ENCODE measurements around the gene USP31. TPM values are rescaled to one million over a fixed set of nuclear protein-coding genes. Genes with fewer than 3 reads are reported as not detected.
A peak's percentile ranks its signal among the peaks of the same experiment; 100 is the strongest.

The USP31 gene
- total RNA-seq, 2 experiments from 2014 or later = 5.1 to 5.2 TPM

DNA sequence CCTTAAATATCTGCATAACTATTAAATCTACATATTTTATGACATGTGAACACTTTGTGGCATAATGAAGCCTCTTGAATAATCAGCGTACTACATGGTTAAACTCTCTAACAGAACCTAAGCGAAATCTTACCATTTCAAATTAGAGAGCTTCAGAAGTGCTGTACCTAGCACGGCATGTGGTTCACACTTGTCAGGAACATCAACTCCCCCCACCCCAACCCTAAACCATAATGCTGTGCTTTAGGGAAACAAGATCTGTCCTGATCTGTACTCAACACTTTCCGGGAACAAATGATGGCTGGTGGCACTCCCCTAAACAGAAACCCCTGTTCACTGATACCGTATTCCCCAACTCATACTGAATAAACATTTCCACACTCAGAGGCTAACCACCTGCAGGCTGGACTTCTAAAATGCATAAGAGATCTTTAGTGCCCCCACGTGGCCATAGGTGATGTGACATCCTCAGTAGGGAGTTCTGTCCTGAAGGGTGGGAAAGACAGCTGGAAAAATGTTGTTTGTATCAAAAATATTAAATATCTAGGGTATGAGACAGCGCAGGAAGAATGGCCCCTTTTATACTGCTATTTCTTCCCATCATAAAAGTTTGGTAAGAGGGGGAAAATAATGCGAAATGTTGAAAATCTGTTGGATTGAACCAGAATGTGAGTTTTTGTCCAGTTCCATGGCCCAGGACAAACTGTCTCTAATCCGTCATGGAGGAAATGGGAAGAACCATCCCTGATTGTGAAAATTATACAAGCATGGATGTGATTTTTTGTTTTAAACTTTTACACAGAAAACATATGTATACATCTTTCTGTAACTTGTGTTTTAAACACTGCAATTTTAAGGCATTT, 88.6 kb downstream of the USP31 start:
- Mint-ChIP-seq H3K36me3 (ENCODE audit: low read depth) (no peaks in the 10 kb centered on the region), H3K27me3 (ENCODE audit: low read depth) (peaks cover 19% of the 10 kb centered on the region), H3K4me3 (no peak overlapping the region), H3K27ac (no peak overlapping the region), H3K4me1 (ENCODE audit: low read depth) (peaks cover 2% of the 10 kb centered on the region), H3K9me3 (no peaks in the 10 kb centered on the region)
- intact Hi-C loops (cut with micrococcal nuclease) = loop anchor here (1.0 to 2.0 kb wide), 2 partner anchors 161 to 1506 kb away; no protein-coding TSS in a partner anchor
- peak; percentile 78 for DNase-seq
- CTCF ChIA-PET = interaction anchor here (0.9 to 1.4 kb wide), 4 partner anchors 9 to 113 kb away, joined by 3 to 4 read pairs (median 3); no protein-coding TSS in a partner anchor

- DNase-seq = no peak
- CTCF ChIA-PET = interaction anchor here (0.9 to 1.4 kb wide), 3 partner anchors 11 to 81 kb away, joined by 3 to 5 read pairs (median 3); no protein-coding TSS in a partner anchor
- no peak overlapping the region for H3K4me3 Mint-ChIP-seq
- H3K27ac Mint-ChIP-seq = no peak overlapping the region
- no peaks in the 10 kb centered on the region for H3K9me3 Mint-ChIP-seq
- H3K27me3 Mint-ChIP-seq (ENCODE audit: low read depth) = peaks cover 28% of the 10 kb centered on the region
- intact Hi-C loops (cut with micrococcal nuclease) = no loop called here
- no peaks in the 10 kb centered on the region for H3K36me3 Mint-ChIP-seq (ENCODE audit: low read depth)
- peaks cover 2% of the 10 kb centered on the region for H3K4me1 Mint-ChIP-seq (ENCODE audit: low read depth)
Measured at GRCh38 chr16:23059433-23059832, 89.8 kb downstream of the USP31 start.

- intact Hi-C loops (cut with micrococcal nuclease) = no loop called here
- CTCF ChIA-PET = no interaction called here
- Mint-ChIP-seq H3K4me1 (ENCODE audit: low read depth) (peaks cover 2% of the 10 kb centered on the region), H3K36me3 (ENCODE audit: low read depth) (no peaks in the 10 kb centered on the region), H3K9me3 (no peaks in the 10 kb centered on the region), H3K27ac (no peak overlapping the region), H3K4me3 (no peak overlapping the region), H3K27me3 (ENCODE audit: low read depth) (peaks cover 31% of the 10 kb centered on the region)
- DNase-seq = no peak
Measured at GRCh38 chr16:23058576-23058975, 90.7 kb downstream of the USP31 start.

- Mint-ChIP-seq H3K4me3 (no peak overlapping the region), H3K27ac (no peak overlapping the region), H3K9me3 (no peaks in the 10 kb centered on the region), H3K4me1 (ENCODE audit: low read depth) (peaks cover 2% of the 10 kb centered on the region), H3K27me3 (ENCODE audit: low read depth) (peaks cover 31% of the 10 kb centered on the region), H3K36me3 (ENCODE audit: low read depth) (no peaks in the 10 kb centered on the region)
- intact Hi-C loops (cut with micrococcal nuclease) = no loop called here
- CTCF ChIA-PET = no interaction called here
- no peak for DNase-seq
Measured at GRCh38 chr16:23057013-23057596, 92.1 kb downstream of the USP31 start.

DNA sequence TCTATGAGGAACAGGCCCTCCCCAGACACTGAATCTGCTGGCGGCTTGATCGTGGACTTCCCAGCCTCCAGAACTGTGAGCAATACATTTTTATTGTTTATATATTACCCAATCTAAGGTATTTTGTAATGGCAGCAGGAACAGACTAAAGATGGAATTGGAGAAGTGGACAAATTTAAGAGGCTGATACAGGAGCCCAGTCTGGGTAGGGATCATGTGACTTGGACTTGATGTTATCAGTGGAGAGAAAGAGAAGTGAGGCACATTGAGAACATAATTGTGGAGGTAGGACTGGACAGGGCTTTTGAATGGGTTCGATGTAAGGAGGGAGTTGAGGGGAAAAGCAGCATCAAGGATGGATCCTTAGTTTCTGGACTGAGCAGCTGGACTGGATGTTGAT, 93.8 kb downstream of the USP31 start:
- H3K27me3 Mint-ChIP-seq (ENCODE audit: low read depth) = peaks cover 36% of the 10 kb centered on the region
- DNase-seq = no peak
- no peak overlapping the region for H3K27ac Mint-ChIP-seq
- H3K9me3 Mint-ChIP-seq = no peaks in the 10 kb centered on the region
- H3K4me1 Mint-ChIP-seq (ENCODE audit: low read depth) = peaks cover under 1% of the 10 kb centered on the region
- CTCF ChIA-PET = interaction anchor here (0.6 to 0.9 kb wide), 2 partner anchors 12 to 155 kb away, joined by 4 to 5 read pairs; no protein-coding TSS in a partner anchor
- no peaks in the 10 kb centered on the region for H3K36me3 Mint-ChIP-seq (ENCODE audit: low read depth)
- intact Hi-C loops (cut with micrococcal nuclease) = no loop called here
- no peak overlapping the region for H3K4me3 Mint-ChIP-seq

- H3K4me1 Mint-ChIP-seq (ENCODE audit: low read depth) = no peaks in the 10 kb centered on the region
- H3K27me3 Mint-ChIP-seq (ENCODE audit: low read depth) = peaks cover 39% of the 10 kb centered on the region
- no peak overlapping the region for H3K27ac Mint-ChIP-seq
- no peak for DNase-seq
- H3K9me3 Mint-ChIP-seq = no peaks in the 10 kb centered on the region
- intact Hi-C loops (cut with micrococcal nuclease) = no loop called here
- CTCF ChIA-PET = no interaction called here
- no peak overlapping the region for H3K4me3 Mint-ChIP-seq
- H3K36me3 Mint-ChIP-seq (ENCODE audit: low read depth) = no peaks in the 10 kb centered on the region
Measured at GRCh38 chr16:23052908-23053580, 96.2 kb downstream of the USP31 start.

DNA sequence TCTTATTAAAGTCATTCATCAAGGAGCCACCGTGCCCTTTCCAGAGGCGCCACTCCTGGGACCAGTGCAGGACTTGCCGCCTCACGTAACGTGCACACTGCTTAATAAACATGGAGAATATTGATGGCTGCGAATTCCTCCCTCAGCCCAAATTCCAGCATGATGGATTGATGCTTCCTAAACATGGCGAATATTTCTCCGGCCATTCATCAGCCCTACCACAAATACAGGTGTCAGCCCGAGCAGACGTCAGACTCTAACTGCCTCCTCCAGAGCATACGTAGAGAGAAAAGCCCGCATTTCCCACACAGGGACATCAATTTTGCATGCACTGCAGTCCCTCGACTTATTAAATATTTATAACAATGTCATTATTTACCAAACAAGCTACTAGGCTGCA, 97.0 kb downstream of the USP31 start:
- H3K4me3 Mint-ChIP-seq = no peak overlapping the region
- no peaks in the 10 kb centered on the region for H3K36me3 Mint-ChIP-seq (ENCODE audit: low read depth)
- intact Hi-C loops (cut with micrococcal nuclease) = no loop called here
- CTCF ChIA-PET = no interaction called here
- H3K27me3 Mint-ChIP-seq (ENCODE audit: low read depth) = peaks cover 42% of the 10 kb centered on the region
- H3K4me1 Mint-ChIP-seq (ENCODE audit: low read depth) = no peaks in the 10 kb centered on the region
- DNase-seq = no peak
- no peaks in the 10 kb centered on the region for H3K9me3 Mint-ChIP-seq
- no peak overlapping the region for H3K27ac Mint-ChIP-seq

DNA sequence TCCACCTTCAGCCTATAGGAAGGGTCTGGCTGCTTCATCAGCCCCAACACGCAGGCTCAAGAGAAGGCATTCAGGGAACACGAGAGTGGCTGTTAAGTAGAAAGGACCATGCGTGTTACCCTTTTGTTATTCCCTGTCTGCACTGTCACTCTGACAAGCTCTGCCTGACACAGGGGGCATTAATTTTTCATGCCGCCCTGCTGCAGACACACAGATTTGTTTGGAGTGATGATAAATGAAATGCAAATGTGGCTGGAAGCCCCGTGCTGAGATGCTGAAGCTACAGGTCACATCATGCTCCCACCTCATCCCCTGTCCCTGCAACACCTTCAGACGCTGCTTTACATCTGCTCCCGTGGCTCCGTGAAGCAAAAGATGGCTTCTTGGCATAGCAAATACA, 97.7 kb downstream of the USP31 start:
- Mint-ChIP-seq H3K4me1 (ENCODE audit: low read depth) (no peaks in the 10 kb centered on the region), H3K36me3 (ENCODE audit: low read depth) (no peaks in the 10 kb centered on the region), H3K4me3 (no peak overlapping the region), H3K27me3 (ENCODE audit: low read depth) (peaks cover 40% of the 10 kb centered on the region), H3K9me3 (no peaks in the 10 kb centered on the region), H3K27ac (no peak overlapping the region)
- DNase-seq = no peak
- intact Hi-C loops (cut with micrococcal nuclease) = no loop called here
- CTCF ChIA-PET = no interaction called here

DNA sequence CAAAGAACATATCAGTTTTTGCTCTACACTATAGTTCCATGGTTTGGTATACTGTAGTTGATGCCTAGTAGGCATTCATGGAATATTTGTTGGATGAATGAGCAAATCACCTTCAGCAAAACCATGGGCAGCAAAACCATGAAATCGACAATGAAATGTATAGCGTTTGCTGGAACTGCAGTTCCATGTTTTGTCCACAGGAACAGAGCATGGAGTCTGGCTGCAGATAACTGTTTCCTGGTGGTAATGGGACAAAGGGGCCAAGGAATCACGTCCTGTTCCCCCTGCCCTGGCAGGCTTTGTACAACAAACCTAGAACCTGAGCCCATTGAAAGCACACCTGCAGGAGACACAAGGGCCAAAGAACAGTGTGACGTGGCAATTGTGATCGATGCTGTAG, 101.1 kb downstream of the USP31 start:
- Mint-ChIP-seq H3K4me3 (no peak overlapping the region), H3K27me3 (ENCODE audit: low read depth) (peaks cover 37% of the 10 kb centered on the region), H3K4me1 (ENCODE audit: low read depth) (no peaks in the 10 kb centered on the region), H3K9me3 (peaks cover 7% of the 10 kb centered on the region), H3K27ac (no peak overlapping the region), H3K36me3 (ENCODE audit: low read depth) (no peaks in the 10 kb centered on the region)
- DNase-seq = no peak
- intact Hi-C loops (cut with micrococcal nuclease) = no loop called here
- CTCF ChIA-PET = interaction anchor here (0.6 to 0.7 kb wide), 2 partner anchors 259 to 395 kb away, joined by 3 to 6 read pairs; no protein-coding TSS in a partner anchor

DNA sequence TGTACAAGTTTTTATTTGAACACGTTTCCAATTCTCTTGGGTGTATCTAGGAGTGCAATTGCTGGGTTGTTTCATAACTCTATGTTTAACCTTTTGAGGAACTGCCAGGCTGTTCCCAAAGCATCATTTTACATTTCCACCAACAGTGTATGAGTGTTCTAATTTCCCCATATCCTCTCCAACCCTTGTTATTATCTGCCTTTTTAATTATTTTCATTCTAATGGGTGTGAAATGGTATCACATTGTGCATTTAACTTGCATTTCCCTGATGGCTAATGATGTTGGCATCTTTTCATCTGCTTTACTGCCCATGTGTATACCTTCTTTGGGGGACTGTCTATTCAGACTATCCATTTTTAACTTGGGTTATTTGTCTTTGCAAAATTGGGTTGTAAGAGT, 104.2 kb downstream of the USP31 start:
- H3K27me3 Mint-ChIP-seq (ENCODE audit: low read depth) = peaks cover 34% of the 10 kb centered on the region
- intact Hi-C loops (cut with micrococcal nuclease) = no loop called here
- no peak for DNase-seq
- peaks cover 7% of the 10 kb centered on the region for H3K9me3 Mint-ChIP-seq
- no peak overlapping the region for H3K27ac Mint-ChIP-seq
- no peaks in the 10 kb centered on the region for H3K36me3 Mint-ChIP-seq (ENCODE audit: low read depth)
- no peak overlapping the region for H3K4me3 Mint-ChIP-seq
- no peaks in the 10 kb centered on the region for H3K4me1 Mint-ChIP-seq (ENCODE audit: low read depth)
- CTCF ChIA-PET = no interaction called here

DNA sequence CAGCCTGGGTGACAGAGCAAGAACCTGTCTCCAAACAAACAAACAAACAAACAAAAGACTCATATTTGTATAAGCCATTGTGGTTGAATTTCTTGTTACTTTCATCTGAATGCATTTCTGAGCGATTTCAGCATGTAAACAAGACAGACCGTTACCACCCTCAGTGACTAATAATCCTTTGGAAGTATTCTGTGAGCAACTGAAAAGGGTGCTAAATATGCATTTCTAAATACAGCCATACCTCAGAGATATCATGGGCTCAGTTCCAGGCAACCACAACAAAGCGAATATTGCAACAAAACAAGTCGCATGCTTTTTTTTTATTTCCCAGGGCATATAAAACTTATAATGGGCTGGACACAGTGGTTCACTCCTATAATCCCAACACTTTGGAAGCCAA, 109.0 kb downstream of the USP31 start:
- Mint-ChIP-seq H3K27me3 (ENCODE audit: low read depth) (peaks cover 20% of the 10 kb centered on the region), H3K9me3 (peaks cover 7% of the 10 kb centered on the region), H3K27ac (no peak overlapping the region), H3K36me3 (ENCODE audit: low read depth) (no peaks in the 10 kb centered on the region), H3K4me3 (no peak overlapping the region), H3K4me1 (ENCODE audit: low read depth) (peaks cover 5% of the 10 kb centered on the region)
- CTCF ChIA-PET = no interaction called here
- intact Hi-C loops (cut with micrococcal nuclease) = no loop called here
- DNase-seq = no peak

GRCh38 chr16:23039118-23039517, 110.1 kb downstream of the USP31 start:
- Mint-ChIP-seq H3K36me3 (ENCODE audit: low read depth) (peaks cover 2% of the 10 kb centered on the region), H3K4me1 (ENCODE audit: low read depth) (peaks cover 7% of the 10 kb centered on the region), H3K27me3 (ENCODE audit: low read depth) (peaks cover 14% of the 10 kb centered on the region), H3K4me3 (no peak overlapping the region), H3K9me3 (peaks cover 6% of the 10 kb centered on the region), H3K27ac (no peak overlapping the region)
- CTCF ChIA-PET = interaction anchor here (0.6 kb wide), 1 partner anchor 1520 kb away, joined by 3 read pairs; no protein-coding TSS in a partner anchor
- intact Hi-C loops (cut with micrococcal nuclease) = no loop called here
- no peak for DNase-seq

Measured in activated naive CD4-positive, alpha-beta T cell treated with anti-CD3 and anti-CD28 coated beads for 36 hours (primary cell).